ENCODE results near the gene TEX22.

GRCh38 chr14:105355049-105355575, 43.2 kb upstream of the TEX22 start:
- TF ChIP-seq, protein P1, sequence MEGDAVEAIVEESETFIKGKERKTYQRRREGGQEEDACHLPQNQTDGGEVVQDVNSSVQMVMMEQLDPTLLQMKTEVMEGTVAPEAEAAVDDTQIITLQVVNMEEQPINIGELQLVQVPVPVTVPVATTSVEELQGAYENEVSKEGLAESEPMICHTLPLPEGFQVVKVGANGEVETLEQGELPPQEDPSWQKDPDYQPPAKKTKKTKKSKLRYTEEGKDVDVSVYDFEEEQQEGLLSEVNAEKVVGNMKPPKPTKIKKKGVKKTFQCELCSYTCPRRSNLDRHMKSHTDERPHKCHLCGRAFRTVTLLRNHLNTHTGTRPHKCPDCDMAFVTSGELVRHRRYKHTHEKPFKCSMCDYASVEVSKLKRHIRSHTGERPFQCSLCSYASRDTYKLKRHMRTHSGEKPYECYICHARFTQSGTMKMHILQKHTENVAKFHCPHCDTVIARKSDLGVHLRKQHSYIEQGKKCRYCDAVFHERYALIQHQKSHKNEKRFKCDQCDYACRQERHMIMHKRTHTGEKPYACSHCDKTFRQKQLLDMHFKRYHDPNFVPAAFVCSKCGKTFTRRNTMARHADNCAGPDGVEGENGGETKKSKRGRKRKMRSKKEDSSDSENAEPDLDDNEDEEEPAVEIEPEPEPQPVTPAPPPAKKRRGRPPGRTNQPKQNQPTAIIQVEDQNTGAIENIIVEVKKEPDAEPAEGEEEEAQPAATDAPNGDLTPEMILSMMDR (IDR thresholded peaks at IDR 0.05), result no peak
- TF ChIP-seq POLR2A (IDR thresholded peaks at IDR 0.05), result no peak
